ENCODE measurements around the gene DEFB129. TPM values are rescaled to one million over a fixed set of nuclear protein-coding genes. Genes with fewer than 3 reads are reported as not detected.
"Not testable (repeated sequence)": the region's sequence is repeated elsewhere in the genome, so short reads cannot be mapped to it uniquely, and the experiment has no call there.

The DEFB129 gene
- total RNA-seq, 4 donors from 2014 or later = not detected

- H3K4me3 ChIP-seq (ENCODE audit: low read depth, poor library complexity, severe bottlenecking) = no peak overlapping the region
- intact Hi-C loops (cut with DNase I; ENCODE audit: low total_unique reads) = no loop called here
- no peak for TF ChIP-seq CTCF (IDR thresholded peaks at IDR 0.05)
- TF ChIP-seq POLR2A (IDR thresholded peaks at IDR 0.05) = no peak
- WGBS, 2 donors = 0 to 7% methylated on average over 1 of the region's 1 CpG
- no peak for DNase-seq (ENCODE audit: low spot score in 2 of 2)
Measured at GRCh38 chr20:219290-220115, 7.6 kb upstream of the DEFB129 start.

- no peak for DNase-seq (ENCODE audit: low spot score in 2 of 2)
- TF ChIP-seq CTCF (IDR thresholded peaks at IDR 0.05) (no peak), POLR2A (IDR thresholded peaks at IDR 0.05) (no peak)
- H3K4me3 ChIP-seq (ENCODE audit: low read depth, poor library complexity, severe bottlenecking) = no peak overlapping the region
- intact Hi-C loops (cut with DNase I; ENCODE audit: low total_unique reads) = no loop called here
- WGBS, 2 donors = 60 to 82% methylated on average over 1 of the region's 1 CpG
Measured at GRCh38 chr20:221258-221830, 5.7 kb upstream of the DEFB129 start.

- intact Hi-C loops (cut with DNase I; ENCODE audit: low total_unique reads); H3K4me3 ChIP-seq (ENCODE audit: low read depth, poor library complexity, severe bottlenecking): not testable (repeated sequence)
- WGBS, 2 donors = 78 to 91% methylated on average over 3 of the region's 3 CpGs
Measured at GRCh38 chr20:225879-226278, 1.2 kb upstream of the DEFB129 start.

GRCh38 chr20:227439-228105, 514 bp downstream of the DEFB129 start:
- intact Hi-C loops (cut with DNase I; ENCODE audit: low total_unique reads) = no loop called here
- TF ChIP-seq CTCF (IDR thresholded peaks at IDR 0.05) (no peak), POLR2A (IDR thresholded peaks at IDR 0.05) (no peak)
- 69 to 75% methylated on average over 3 of the region's 3 CpGs for WGBS, 2 donors
- H3K4me3 ChIP-seq (ENCODE audit: low read depth, poor library complexity, severe bottlenecking) = no peak overlapping the region
- no peak for DNase-seq (ENCODE audit: low spot score in 2 of 2)

More at GRCh38 chr20:225879-226278, 1.2 kb upstream of the DEFB129 start:
- DNase-seq (ENCODE audit: low spot score in 2 of 2) = not testable (repeated sequence)

GRCh38 chr20:235891-236290, 8.8 kb downstream of the DEFB129 start:
- TF ChIP-seq POLR2A (IDR thresholded peaks at IDR 0.05) (no peak), CTCF (IDR thresholded peaks at IDR 0.05) (no peak)
- H3K4me3 ChIP-seq (ENCODE audit: low read depth, poor library complexity, severe bottlenecking) = no peak overlapping the region
- intact Hi-C loops (cut with DNase I; ENCODE audit: low total_unique reads) = no loop called here
- DNase-seq (ENCODE audit: low spot score in 2 of 2) = no peak
- WGBS, 2 donors = 39 to 46% methylated on average over 1 of the region's 1 CpG

- TF ChIP-seq CTCF (IDR thresholded peaks at IDR 0.05) = peak in 1 of 3 donors; percentile 27
- TF ChIP-seq POLR2A (IDR thresholded peaks at IDR 0.05) = no peak
- intact Hi-C loops (cut with DNase I; ENCODE audit: low total_unique reads) = no loop called here
- H3K4me3 ChIP-seq (ENCODE audit: low read depth, poor library complexity, severe bottlenecking) = no peak overlapping the region
- WGBS, 2 donors = 52 to 54% methylated on average over 4 of the region's 4 CpGs
- no peak for DNase-seq (ENCODE audit: low spot score in 2 of 2)
Measured at GRCh38 chr20:237489-237888, 10.4 kb downstream of the DEFB129 start.
